ENCODE data around the gene DAAM1.

Gene DAAM1

DNA sequence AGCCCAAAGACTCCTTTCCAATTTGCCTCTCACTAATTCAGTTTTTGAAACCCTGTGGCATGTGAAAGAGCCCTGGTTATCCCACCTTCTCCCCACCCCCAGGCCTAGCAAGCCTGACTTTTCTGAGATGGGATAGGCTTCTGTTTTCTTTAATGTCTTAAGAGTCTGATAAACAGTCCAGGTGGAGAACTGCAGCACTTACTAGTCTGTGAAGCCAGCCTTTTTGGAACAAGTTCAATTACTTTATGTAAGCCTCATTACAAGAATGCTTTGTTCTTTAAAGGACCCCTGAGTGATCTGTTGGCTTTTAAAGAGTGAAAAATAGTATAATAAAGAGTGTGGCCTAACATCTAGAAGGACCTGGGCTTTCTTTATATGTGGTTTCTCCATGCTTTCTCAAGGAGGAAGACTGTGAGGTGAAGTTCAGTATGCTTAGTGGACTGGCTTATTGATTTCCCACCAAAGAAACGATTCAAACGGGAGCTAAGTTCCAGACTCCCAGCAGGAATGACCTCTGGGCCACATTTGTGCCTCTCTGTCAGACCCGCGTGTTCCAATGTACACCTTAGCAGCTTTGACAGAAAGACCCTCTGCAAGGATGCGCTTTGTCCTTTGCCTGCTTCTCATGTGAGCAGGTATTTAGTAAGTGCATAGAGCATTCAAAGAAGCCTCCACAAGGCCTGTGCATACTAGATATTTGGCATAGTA is 129.5 kb downstream of the DAAM1 start:
- Histone ChIP-seq H3K4me1 (ENCODE audit: control insufficient read depth in 1 of 2, insufficient read depth in 1 of 2, low read depth in 1 of 2, low read length in 1 of 2) (peaks cover 0 to 8% of the 10 kb centered on the region in 2 experiments), H3K9me3 (no peaks in the 10 kb centered on the region), H3K4me3 (ENCODE audit: low read depth in 1 of 2, low read length in 1 of 2) (no peak overlapping the region), H3K27me3 (no peaks in the 10 kb centered on the region), H3K36me3 (no peaks in the 10 kb centered on the region), H3K27ac (no peak overlapping the region)
- TF ChIP-seq, protein P1, sequence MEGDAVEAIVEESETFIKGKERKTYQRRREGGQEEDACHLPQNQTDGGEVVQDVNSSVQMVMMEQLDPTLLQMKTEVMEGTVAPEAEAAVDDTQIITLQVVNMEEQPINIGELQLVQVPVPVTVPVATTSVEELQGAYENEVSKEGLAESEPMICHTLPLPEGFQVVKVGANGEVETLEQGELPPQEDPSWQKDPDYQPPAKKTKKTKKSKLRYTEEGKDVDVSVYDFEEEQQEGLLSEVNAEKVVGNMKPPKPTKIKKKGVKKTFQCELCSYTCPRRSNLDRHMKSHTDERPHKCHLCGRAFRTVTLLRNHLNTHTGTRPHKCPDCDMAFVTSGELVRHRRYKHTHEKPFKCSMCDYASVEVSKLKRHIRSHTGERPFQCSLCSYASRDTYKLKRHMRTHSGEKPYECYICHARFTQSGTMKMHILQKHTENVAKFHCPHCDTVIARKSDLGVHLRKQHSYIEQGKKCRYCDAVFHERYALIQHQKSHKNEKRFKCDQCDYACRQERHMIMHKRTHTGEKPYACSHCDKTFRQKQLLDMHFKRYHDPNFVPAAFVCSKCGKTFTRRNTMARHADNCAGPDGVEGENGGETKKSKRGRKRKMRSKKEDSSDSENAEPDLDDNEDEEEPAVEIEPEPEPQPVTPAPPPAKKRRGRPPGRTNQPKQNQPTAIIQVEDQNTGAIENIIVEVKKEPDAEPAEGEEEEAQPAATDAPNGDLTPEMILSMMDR (IDR thresholded peaks at IDR 0.05) = no peak

DNA sequence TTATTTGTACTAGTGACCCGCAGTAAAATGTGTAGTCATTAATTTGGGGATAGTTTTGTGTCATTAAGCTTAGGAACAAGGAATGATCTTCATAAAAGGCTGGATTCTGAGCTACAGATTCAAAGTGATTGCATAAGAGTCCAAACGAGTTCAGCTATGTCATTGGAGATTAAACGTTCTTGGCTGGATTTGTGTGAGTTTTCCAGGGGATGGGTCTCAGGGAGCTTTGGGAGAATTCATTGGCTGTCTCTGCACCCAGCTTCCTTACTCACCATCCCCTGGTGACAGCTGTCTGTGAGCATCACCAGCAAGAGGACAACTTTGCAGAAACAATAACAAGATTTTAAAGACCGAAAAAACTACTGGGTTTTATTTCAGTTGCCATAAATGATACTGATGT is 130.4 kb downstream of the DAAM1 start:
- H3K9me3 ChIP-seq = no peaks in the 10 kb centered on the region
- no peaks in the 10 kb centered on the region for H3K36me3 ChIP-seq
- no peaks in the 10 kb centered on the region for H3K27me3 ChIP-seq
- peaks cover 0 to 8% of the 10 kb centered on the region in 2 experiments for H3K4me1 ChIP-seq (ENCODE audit: control insufficient read depth in 1 of 2, insufficient read depth in 1 of 2, low read depth in 1 of 2, low read length in 1 of 2)
- TF ChIP-seq, protein P1 (IDR thresholded peaks at IDR 0.05) = no peak
- H3K27ac ChIP-seq = no peak overlapping the region
- no peak overlapping the region for H3K4me3 ChIP-seq (ENCODE audit: low read depth in 1 of 2, low read length in 1 of 2)

DNA sequence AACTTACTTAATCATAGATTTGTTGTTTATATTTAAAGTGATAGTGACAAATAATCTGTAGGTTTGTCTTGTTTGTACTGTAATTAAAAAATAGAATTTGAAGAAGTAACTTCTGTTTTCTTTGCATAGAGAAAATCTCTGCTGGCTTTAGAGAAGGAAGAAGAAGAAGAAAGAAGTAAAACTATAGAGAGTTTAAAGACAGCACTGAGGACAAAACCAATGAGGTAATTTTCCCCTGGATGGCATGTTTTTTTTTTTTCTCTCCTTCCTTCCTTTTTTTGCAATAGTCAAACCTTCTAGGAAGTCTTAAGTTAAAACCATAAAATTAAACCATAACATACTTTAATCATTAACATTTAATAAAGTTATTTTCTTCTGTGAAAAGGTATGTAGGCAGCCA is 131.9 kb downstream of the DAAM1 start:
- no peak overlapping the region for H3K27ac ChIP-seq
- no peaks in the 10 kb centered on the region for H3K27me3 ChIP-seq
- TF ChIP-seq, protein P1 (IDR thresholded peaks at IDR 0.05) = no peak
- H3K4me1 ChIP-seq (ENCODE audit: control insufficient read depth in 1 of 2, insufficient read depth in 1 of 2, low read depth in 1 of 2, low read length in 1 of 2) = peaks cover 0 to 8% of the 10 kb centered on the region in 2 experiments
- no peaks in the 10 kb centered on the region for H3K9me3 ChIP-seq
- H3K36me3 ChIP-seq = no peaks in the 10 kb centered on the region
- no peak overlapping the region for H3K4me3 ChIP-seq (ENCODE audit: low read depth in 1 of 2, low read length in 1 of 2)

DNA sequence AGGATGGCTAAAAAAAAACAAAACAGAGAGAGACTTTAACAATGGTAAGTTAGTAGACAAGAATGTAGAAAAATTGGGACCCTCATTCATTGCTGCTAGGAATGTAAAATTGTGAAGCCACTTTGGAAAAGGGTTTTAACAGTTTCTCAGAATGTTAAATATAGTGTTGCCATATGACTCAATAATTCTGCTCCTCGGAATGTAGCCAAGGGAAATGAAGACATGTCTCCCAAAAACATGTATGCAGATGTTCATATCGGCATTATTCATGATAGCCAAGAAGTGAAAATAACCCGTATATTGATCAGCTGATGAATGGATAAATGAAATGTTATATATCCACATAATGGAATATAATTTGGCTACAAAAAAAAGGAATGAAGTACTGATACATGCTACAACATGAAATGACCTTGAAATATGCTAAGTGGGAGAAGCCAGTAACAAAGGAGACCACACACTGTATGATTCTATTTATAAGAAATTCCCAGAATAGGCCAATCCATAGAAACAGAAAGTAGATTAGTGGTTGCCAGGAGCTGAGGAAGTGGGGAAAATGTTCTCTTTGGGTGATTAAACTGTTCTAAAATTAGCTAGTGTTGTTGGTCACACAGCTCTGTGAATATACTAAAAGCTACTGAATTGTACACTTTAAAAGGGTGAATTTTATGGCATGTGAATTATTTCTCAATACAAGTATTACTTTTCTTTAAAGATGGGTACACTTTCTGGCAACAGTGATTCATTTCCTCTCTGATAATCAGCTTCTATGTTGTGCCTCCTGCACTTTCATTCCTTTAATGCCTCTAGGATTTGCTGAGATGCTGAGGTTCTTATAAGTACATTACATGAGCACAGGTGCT is 132.5 kb downstream of the DAAM1 start:
- H3K4me1 ChIP-seq (ENCODE audit: control insufficient read depth in 1 of 2, insufficient read depth in 1 of 2, low read depth in 1 of 2, low read length in 1 of 2) = peaks cover 0 to 8% of the 10 kb centered on the region in 2 experiments
- H3K4me3 ChIP-seq (ENCODE audit: low read depth in 1 of 2, low read length in 1 of 2) = no peak overlapping the region
- TF ChIP-seq, protein P1 (IDR thresholded peaks at IDR 0.05) = no peak
- H3K9me3 ChIP-seq = no peaks in the 10 kb centered on the region
- no peak overlapping the region for H3K27ac ChIP-seq
- H3K27me3 ChIP-seq = no peaks in the 10 kb centered on the region
- H3K36me3 ChIP-seq = no peaks in the 10 kb centered on the region

DNA sequence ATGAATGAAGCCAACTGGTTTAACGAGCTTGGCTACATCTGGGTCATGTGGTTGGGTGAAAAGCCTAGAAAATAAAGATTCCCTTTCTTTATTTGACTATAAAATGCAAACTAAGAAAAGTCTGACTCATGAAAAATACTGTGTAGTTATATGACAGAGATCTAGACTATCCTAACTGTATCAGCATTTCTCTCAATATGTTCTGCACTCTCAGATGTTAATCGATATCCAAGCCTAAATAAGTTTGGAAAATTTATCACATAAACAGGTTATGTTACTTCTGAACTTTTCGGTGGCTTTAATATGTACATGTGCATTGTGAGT is 133.1 kb downstream of the DAAM1 start:
- Histone ChIP-seq H3K4me1 (ENCODE audit: control insufficient read depth in 1 of 2, insufficient read depth in 1 of 2, low read depth in 1 of 2, low read length in 1 of 2) (peaks cover 0 to 8% of the 10 kb centered on the region in 2 experiments), H3K4me3 (ENCODE audit: low read depth in 1 of 2, low read length in 1 of 2) (no peak overlapping the region), H3K27ac (no peak overlapping the region), H3K9me3 (no peaks in the 10 kb centered on the region), H3K36me3 (no peaks in the 10 kb centered on the region), H3K27me3 (no peaks in the 10 kb centered on the region)
- TF ChIP-seq, protein P1 (IDR thresholded peaks at IDR 0.05) = no peak

Measured in neutrophil (primary cell).